Mesendoderm (in vitro differentiated cells): Measurements from ENCODE around the gene MRPL34.

Source experiments
- DNase-seq: peaks from one replicate; pipeline ENCODE4 v3.0.0; 2013
- H2AK5ac ChIP-seq: 2 replicates; pipeline ENCODE4 v1.6.1; 2013; ENCODE audit warnings: low read length, inconsistent platforms
- H2BK120ac ChIP-seq: 2 replicates; pipeline ENCODE4 v1.6.1; 2013; ENCODE audit warnings: low read depth, mild to moderate bottlenecking, low read length, moderate library complexity, mixed read lengths
- H2BK15ac ChIP-seq: replicated peaks from 2 replicates; pipeline ENCODE4 v1.6.1; 2013; ENCODE audit warnings: low read depth, mild to moderate bottlenecking, moderate library complexity
- H2BK5ac ChIP-seq: 2 replicates; pipeline ENCODE4 v1.6.1; 2013; ENCODE audit warnings: low read length, inconsistent platforms
- H3K18ac ChIP-seq: 2 replicates; pipeline ENCODE4 v1.6.1; 2013; ENCODE audit warnings: mild to moderate bottlenecking, low read length, mixed read lengths
- H3K23ac ChIP-seq: one replicate; pipeline ENCODE4 v1.6.1; 2013; ENCODE audit warnings: low read length
- H3K27ac ChIP-seq: 2 replicates; pipeline ENCODE4 v1.5.1; 2013; ENCODE audit warnings: low read depth, mild to moderate bottlenecking, inconsistent platforms, low read length, moderate library complexity
- H3K27me3 ChIP-seq: 2 replicates; pipeline ENCODE4 v1.6.1; 2013; ENCODE audit warnings: low read length, control low read depth, mild to moderate bottlenecking, inconsistent platforms; ENCODE audit not compliant: insufficient read depth, poor library complexity
- H3K36me3 ChIP-seq: 2 replicates; pipeline ENCODE4 v1.6.1; 2013; ENCODE audit warnings: low read length, inconsistent platforms; ENCODE audit not compliant: control insufficient read depth, insufficient read depth
- H3K4ac ChIP-seq: one replicate; pipeline ENCODE4 v1.6.1; 2013; ENCODE audit warnings: low read depth, mild to moderate bottlenecking, low read length, moderate library complexity
- H3K4me1 ChIP-seq: 2 replicates; pipeline ENCODE4 v1.6.1; 2013; ENCODE audit warnings: low read depth, low read length, inconsistent platforms; ENCODE audit not compliant: control insufficient read depth
- H3K4me2 ChIP-seq: 2 replicates; pipeline ENCODE4 v1.6.1; 2013; ENCODE audit warnings: low read length
- H3K4me3 ChIP-seq: 2 replicates; pipeline ENCODE4 v1.5.1; 2013; ENCODE audit warnings: mild to moderate bottlenecking, low read length
- H3K56ac ChIP-seq: one replicate; pipeline ENCODE4 v1.6.1; 2013; ENCODE audit warnings: low read length
- H3K79me1 ChIP-seq: 2 replicates; pipeline ENCODE4 v1.6.1; 2013; ENCODE audit warnings: low read length, inconsistent platforms
- H3K79me2 ChIP-seq: 2 replicates; pipeline ENCODE4 v1.6.1; 2013; ENCODE audit warnings: mild to moderate bottlenecking, low read length; ENCODE audit not compliant: control insufficient read depth, insufficient read depth
- H3K9ac ChIP-seq: 2 replicates; pipeline ENCODE4 v1.6.1; 2013; ENCODE audit warnings: low read length, inconsistent platforms
- H4K5ac ChIP-seq: one replicate; pipeline ENCODE4 v1.6.1; 2013; ENCODE audit warnings: low read length
- H4K8ac ChIP-seq: one replicate; pipeline ENCODE4 v1.6.1; 2013; ENCODE audit warnings: low read depth, mild to moderate bottlenecking, control low read depth, low read length, moderate library complexity
- WGBS: extraction: QIAGEN DNeasy Blood & Tissue Kit; methylation state at CpG from one replicate; pipeline ENCODE4 v1.1.7; 2013; ENCODE audit warnings: low lambda C conversion rate, missing lambda C conversion rate; ENCODE audit not compliant: insufficient coverage; ENCODE audit errors: extremely low coverage; 5-methylcytosine and 5-hydroxymethylcytosine counted together

Gene MRPL34

DNA sequence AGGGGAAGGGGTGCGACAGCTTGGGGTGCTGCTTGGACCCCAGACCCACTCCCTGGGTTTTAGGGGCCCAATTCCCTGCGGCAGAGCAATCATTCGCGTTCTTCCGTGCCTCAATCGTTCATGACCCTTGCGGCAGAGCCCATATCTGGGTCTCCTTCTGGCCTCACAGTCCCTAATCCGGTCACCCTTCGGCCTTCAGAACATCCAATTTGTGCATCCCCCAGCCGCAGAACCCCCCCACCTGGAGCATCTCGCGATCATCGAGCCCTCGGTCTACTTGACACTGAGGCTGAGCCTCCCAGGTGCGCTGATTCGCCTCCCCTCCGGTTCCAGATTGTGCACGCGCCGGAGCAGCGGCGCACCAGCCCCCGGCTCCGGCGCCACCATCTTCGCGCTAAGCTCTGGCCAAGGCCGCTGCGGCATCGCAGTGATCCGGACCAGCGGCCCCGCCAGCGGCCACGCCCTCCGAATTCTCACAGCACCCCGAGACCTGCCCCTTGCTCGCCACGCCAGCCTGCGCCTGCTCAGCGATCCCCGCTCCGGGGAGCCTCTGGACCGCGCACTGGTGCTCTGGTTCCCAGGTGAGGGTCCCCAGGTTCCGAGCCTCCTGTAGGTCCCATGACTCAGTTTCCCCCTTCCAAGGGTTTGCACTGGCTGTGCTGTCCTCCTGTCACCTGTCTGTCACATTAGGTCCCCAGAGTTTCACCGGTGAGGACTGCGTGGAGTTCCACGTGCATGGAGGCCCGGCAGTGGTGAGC is 32.2 kb downstream of the MRPL34 start:
- Histone ChIP-seq H3K27me3 (no peaks in the 10 kb centered on the region), H3K56ac (peak overlapping the region; percentile 97), H2BK15ac (no peak overlapping the region), H3K27ac (no peak overlapping the region), H3K23ac (peak overlapping the region; percentile 50), H2AK5ac (no peak overlapping the region), H4K8ac (no peak overlapping the region), H3K79me1 (peaks cover 2% of the 10 kb centered on the region), H3K4ac (peak overlapping the region; percentile 49), H2BK5ac (no peak overlapping the region), H3K18ac (no peak overlapping the region), H3K4me2 (peak overlapping the region; percentile 54), H3K79me2 (no peaks in the 10 kb centered on the region), H3K9ac (peak overlapping the region; percentile 98), H3K4me3 (peak overlapping the region; percentile 85), H3K36me3 (no peaks in the 10 kb centered on the region), H3K4me1 (no peaks in the 10 kb centered on the region), H2BK120ac (no peak overlapping the region), H4K5ac (no peak overlapping the region)
- WGBS = no CpG with 5 or more reads among the region's 50 CpGs
- no peak for DNase-seq

DNA sequence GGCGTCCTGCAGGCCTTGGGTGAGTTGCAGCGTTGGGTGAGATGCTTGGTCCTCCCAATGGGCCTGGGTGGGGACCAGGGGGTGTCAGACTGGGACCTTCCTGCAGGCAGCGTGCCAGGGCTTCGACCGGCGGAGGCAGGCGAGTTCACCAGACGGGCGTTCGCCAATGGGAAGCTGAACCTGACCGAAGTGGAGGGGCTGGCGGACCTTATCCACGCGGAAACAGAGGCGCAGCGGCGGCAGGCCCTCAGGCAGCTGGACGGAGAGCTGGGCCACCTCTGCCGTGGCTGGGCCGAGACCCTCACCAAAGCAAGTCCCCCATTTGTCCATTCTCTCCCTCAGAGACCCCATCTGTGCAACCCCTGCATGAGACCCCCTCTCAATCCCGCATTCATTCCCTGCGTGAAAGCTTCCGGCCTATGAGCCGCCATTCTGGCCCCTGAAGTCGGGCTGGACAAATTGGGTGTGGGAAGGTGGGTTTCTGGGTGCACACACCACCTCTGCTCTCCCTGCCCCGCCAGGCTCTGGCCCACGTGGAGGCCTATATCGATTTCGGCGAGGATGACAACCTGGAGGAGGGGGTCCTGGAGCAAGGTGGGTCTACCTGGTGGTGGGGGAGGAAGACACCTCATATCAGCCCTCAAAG is 32.9 kb downstream of the MRPL34 start:
- Histone ChIP-seq H3K23ac (no peak overlapping the region), H3K4me3 (no peak overlapping the region), H3K79me1 (peaks cover 2% of the 10 kb centered on the region), H3K27ac (no peak overlapping the region), H3K36me3 (no peaks in the 10 kb centered on the region), H3K27me3 (no peaks in the 10 kb centered on the region), H2BK5ac (no peak overlapping the region), H2BK120ac (no peak overlapping the region), H3K4me1 (no peaks in the 10 kb centered on the region), H3K56ac (peak overlapping the region; percentile 97), H3K4ac (no peak overlapping the region), H4K8ac (no peak overlapping the region), H3K4me2 (peak overlapping the region; percentile 54), H2BK15ac (no peak overlapping the region), H2AK5ac (no peak overlapping the region), H3K79me2 (no peaks in the 10 kb centered on the region), H3K9ac (peak overlapping the region; percentile 98), H3K18ac (no peak overlapping the region), H4K5ac (no peak overlapping the region)
- WGBS = no CpG with 5 or more reads among the region's 30 CpGs
- DNase-seq = no peak

DNA sequence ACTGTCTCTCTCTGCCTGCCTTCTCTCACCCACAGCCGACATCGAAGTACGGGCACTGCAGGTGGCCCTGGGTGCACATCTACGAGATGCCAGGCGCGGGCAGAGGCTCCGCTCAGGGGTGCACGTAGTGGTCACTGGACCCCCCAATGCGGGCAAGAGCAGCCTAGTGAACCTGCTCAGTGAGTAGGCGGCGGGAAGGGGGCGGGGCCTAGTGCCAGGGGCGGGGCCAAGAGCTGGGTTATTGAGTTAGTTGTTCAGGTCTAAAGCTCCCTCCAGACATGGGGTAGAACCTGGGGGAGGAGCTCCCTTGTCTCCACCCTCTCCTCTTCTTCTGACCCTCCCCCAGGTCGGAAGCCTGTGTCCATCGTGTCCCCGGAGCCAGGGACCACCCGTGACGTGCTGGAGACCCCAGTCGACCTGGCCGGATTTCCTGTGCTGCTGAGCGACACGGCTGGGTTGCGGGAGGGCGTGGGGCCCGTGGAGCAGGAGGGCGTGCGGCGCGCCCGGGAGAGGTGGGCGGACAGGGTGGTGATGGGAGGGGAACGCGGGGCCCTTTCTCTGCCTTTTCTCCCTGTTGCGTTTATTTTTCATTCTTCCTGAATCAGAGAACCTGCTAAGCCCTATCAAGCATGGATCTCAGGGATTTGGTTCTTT is 33.5 kb downstream of the MRPL34 start:
- Histone ChIP-seq H3K56ac (no peak overlapping the region), H3K9ac (no peak overlapping the region), H3K79me2 (no peaks in the 10 kb centered on the region), H4K5ac (no peak overlapping the region), H3K79me1 (peaks cover 2% of the 10 kb centered on the region), H3K27ac (no peak overlapping the region), H3K4ac (no peak overlapping the region), H3K18ac (no peak overlapping the region), H3K4me2 (no peak overlapping the region), H3K4me1 (no peaks in the 10 kb centered on the region), H2BK120ac (no peak overlapping the region), H3K23ac (no peak overlapping the region), H2BK5ac (no peak overlapping the region), H3K4me3 (no peak overlapping the region), H2AK5ac (no peak overlapping the region), H2BK15ac (no peak overlapping the region), H4K8ac (no peak overlapping the region), H3K36me3 (no peaks in the 10 kb centered on the region), H3K27me3 (no peaks in the 10 kb centered on the region)
- peak; percentile 44 for DNase-seq
- no CpG with 5 or more reads among the region's 34 CpGs for WGBS

DNA sequence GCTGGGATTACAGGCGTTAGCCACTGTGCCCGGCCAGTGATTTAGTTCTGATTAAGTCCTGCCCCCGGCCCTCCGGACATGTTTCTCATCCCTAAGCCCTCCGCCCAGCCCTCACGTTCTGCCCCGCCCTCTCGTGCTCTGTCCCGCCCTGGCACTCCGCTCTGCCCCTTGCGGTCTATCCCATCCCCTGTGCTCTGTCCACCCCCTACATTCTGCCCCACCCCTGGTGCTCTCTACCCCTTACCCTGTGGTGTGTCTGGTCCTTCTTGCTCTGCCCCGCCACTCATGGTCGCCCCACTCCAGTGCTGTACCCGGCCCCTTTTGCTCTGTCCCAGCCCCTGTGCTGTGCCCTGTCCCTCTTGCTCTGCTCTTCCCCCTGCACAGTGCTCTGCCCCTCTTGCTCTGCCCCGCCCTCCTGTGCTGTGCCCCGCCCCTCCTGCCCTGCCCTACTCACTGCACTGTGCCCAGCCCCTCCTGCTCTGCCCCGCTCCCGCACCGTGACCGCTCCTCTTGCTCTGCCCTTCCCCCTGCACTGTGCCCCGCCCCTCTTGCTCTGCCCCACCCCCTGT is 34.7 kb downstream of the MRPL34 start:
- no CpG with 5 or more reads among the region's 21 CpGs for WGBS

DNA sequence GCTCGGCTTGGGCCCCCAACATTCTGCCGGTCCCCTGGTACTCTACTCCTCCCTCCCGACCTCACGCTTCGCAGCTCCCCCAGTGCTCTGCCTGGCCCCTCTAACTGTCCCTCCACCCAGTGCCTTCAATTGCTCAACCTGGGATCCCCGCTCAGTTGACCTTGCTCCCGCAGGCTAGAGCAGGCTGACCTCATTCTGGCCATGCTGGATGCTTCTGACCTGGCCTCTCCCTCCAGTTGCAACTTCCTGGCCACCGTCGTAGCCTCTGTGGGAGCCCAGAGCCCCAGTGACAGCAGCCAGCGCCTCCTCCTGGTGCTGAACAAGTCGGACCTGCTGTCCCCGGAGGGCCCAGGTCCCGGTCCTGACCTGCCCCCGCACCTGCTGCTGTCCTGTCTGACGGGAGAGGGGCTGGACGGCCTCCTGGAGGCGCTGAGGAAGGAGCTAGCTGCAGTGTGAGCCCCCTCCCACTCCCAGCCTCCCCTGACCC is 35.2 kb downstream of the MRPL34 start:
- Histone ChIP-seq H3K4me3 (no peak overlapping the region), H3K18ac (no peak overlapping the region), H4K8ac (no peak overlapping the region), H3K4me2 (no peak overlapping the region), H3K9ac (no peak overlapping the region), H2BK120ac (no peak overlapping the region), H3K4ac (no peak overlapping the region), H3K27ac (no peak overlapping the region), H3K27me3 (no peaks in the 10 kb centered on the region), H3K4me1 (no peaks in the 10 kb centered on the region), H3K79me2 (no peaks in the 10 kb centered on the region), H3K23ac (no peak overlapping the region), H3K36me3 (no peaks in the 10 kb centered on the region), H3K56ac (peak overlapping the region; percentile 35), H2AK5ac (no peak overlapping the region), H2BK15ac (no peak overlapping the region), H3K79me1 (peaks cover 2% of the 10 kb centered on the region), H4K5ac (no peak overlapping the region), H2BK5ac (no peak overlapping the region)
- no CpG with 5 or more reads among the region's 17 CpGs for WGBS
- peak; percentile 79 for DNase-seq

More for the DNA sequence above, 34.7 kb downstream of the MRPL34 start:
- Histone ChIP-seq H2BK15ac (no peak overlapping the region), H3K79me2 (no peaks in the 10 kb centered on the region), H4K8ac (no peak overlapping the region), H3K23ac (no peak overlapping the region), H3K27me3 (no peaks in the 10 kb centered on the region), H3K18ac (no peak overlapping the region), H3K79me1 (peaks cover 2% of the 10 kb centered on the region), H3K36me3 (no peaks in the 10 kb centered on the region), H3K4me3 (no peak overlapping the region), H3K56ac (peak overlapping the region; percentile 78), H2BK120ac (no peak overlapping the region), H2AK5ac (no peak overlapping the region), H3K4ac (no peak overlapping the region), H3K9ac (peak overlapping the region; percentile 45), H3K4me1 (no peaks in the 10 kb centered on the region), H3K27ac (no peak overlapping the region), H2BK5ac (no peak overlapping the region), H4K5ac (no peak overlapping the region), H3K4me2 (peak overlapping the region; percentile 42)
- peak; percentile 90 for DNase-seq
